Ishikawa (cell line): ENCODE results near the gene SLC8A3.

ENCODE experiments used
- CEBPB ChIP-seq: IDR thresholded peaks from 2 replicates; pipeline ENCODE4 v1.6.1; 2012
- CREB1 ChIP-seq: IDR thresholded peaks from 2 replicates; pipeline ENCODE4 v1.6.1; 2012; ENCODE audit warnings: low read depth
- EGR1 ChIP-seq: IDR thresholded peaks from 2 replicates; pipeline ENCODE4 v1.6.1; 2012
- EP300 ChIP-seq: IDR thresholded peaks from 2 replicates; pipeline ENCODE4 v1.6.1; 2012; ENCODE audit warnings: borderline replicate concordance
- FOXM1 ChIP-seq: IDR thresholded peaks from 2 replicates; pipeline ENCODE4 v1.6.1; 2012; ENCODE audit warnings: low read depth, borderline replicate concordance
- MAX ChIP-seq: IDR thresholded peaks from 2 replicates; pipeline ENCODE4 v1.6.1; 2012
- NFIC ChIP-seq: IDR thresholded peaks from 2 replicates; pipeline ENCODE4 v1.6.1; 2012
- RAD21 ChIP-seq: IDR thresholded peaks from 2 replicates; pipeline ENCODE4 v1.6.1; 2012; ENCODE audit warnings: low read depth
- REST ChIP-seq: IDR thresholded peaks from 2 replicates; pipeline ENCODE4 v1.6.1; 2012; ENCODE audit warnings: low read depth, mild to moderate bottlenecking
- TAF1 ChIP-seq: IDR thresholded peaks from 2 replicates; pipeline ENCODE4 v1.6.1; 2012; ENCODE audit warnings: low read depth, mild to moderate bottlenecking
- TCF12 ChIP-seq: IDR thresholded peaks from 2 replicates; pipeline ENCODE4 v1.6.1; 2012; ENCODE audit warnings: low read depth
- TEAD4 ChIP-seq: IDR thresholded peaks from 2 replicates; pipeline ENCODE4 v1.6.1; 2012
- USF1 ChIP-seq: IDR thresholded peaks from 2 replicates; pipeline ENCODE4 v1.6.1; 2012
- YY1 ChIP-seq: IDR thresholded peaks from 2 replicates; pipeline ENCODE4 v1.6.1; 2012; ENCODE audit warnings: low read depth
- ZBTB7A ChIP-seq: IDR thresholded peaks from 2 replicates; pipeline ENCODE4 v1.6.1; 2012; ENCODE audit warnings: low read depth

SLC8A3 gene

GRCh38 chr14:70188659-70189455 lies at the start of gene SLC8A3:
Gene SLC8A3, minus strand, starts transcription at chr14:70188951. Its CDS starts 20,529 bp downstream, at chr14:70168422.
- TF ChIP-seq CEBPB = no peak
- no peak for TF ChIP-seq TCF12
- no peak for TF ChIP-seq CREB1
- no peak for TF ChIP-seq EGR1
- peak; percentile 34; the same call in 1 of the 2 replicates for TF ChIP-seq MAX
- no peak for TF ChIP-seq TEAD4

GRCh38 chr14:70237710-70238109 lies 49.0 kb upstream of the SLC8A3 start:
- TF ChIP-seq RAD21 (no peak), EP300 (no peak), MAX (no peak), REST (no peak), EGR1 (no peak), CEBPB (no peak), TAF1 (no peak), USF1 (no peak), FOXM1 (no peak), TEAD4 (no peak), ZBTB7A (no peak), TCF12 (no peak), NFIC (no peak), YY1 (no peak), CREB1 (no peak)

GRCh38 chr14:70234066-70234950 lies 45.6 kb upstream of the SLC8A3 start:
- no peak for TF ChIP-seq EGR1
- no peak for TF ChIP-seq TEAD4
- no peak for TF ChIP-seq REST
- TF ChIP-seq CEBPB = no peak
- no peak for TF ChIP-seq EP300
- no peak for TF ChIP-seq TAF1
- no peak for TF ChIP-seq USF1
- no peak for TF ChIP-seq TCF12
- TF ChIP-seq ZBTB7A = no peak
- TF ChIP-seq YY1 = no peak
- TF ChIP-seq CREB1 = no peak
- TF ChIP-seq RAD21 = no peak

GRCh38 chr14:70213721-70214282 lies 25.1 kb upstream of the SLC8A3 start:
- TF ChIP-seq FOXM1 (no peak), TAF1 (no peak), CEBPB (no peak), MAX (no peak), NFIC (no peak), CREB1 (no peak), TCF12 (no peak), USF1 (no peak), REST (no peak), TEAD4 (no peak), YY1 (no peak), ZBTB7A (no peak)
